Keratinocyte (primary cell): ENCODE data around the gene TMEM17. TPM values are rescaled to one million over a fixed set of nuclear protein-coding genes. Genes with fewer than 3 reads are reported as not detected.
"Not testable (repeated sequence)": the region's sequence is repeated elsewhere in the genome, so short reads cannot be mapped to it uniquely, and the experiment has no call there.

ENCODE experiments used
- DNase-seq: peaks from one replicate; pipeline ENCODE4 v3.0.0-alpha.2; 2011; ENCODE audit warnings: low read depth, missing footprints, low spot score
- FAIRE-seq: peaks from 2 replicates; lab custom pipeline; 2011; peaks lifted over from hg19 to GRCh38; lab: Jason Lieb, UNC
- H2AFZ ChIP-seq: 2 replicates; pipeline ENCODE4 v1.6.0; 2012; ENCODE audit warnings: low read length, control low read depth, inconsistent platforms; ENCODE audit not compliant: control insufficient read depth
- H3K27ac ChIP-seq: 2 replicates; pipeline ENCODE4 v1.5.1; 2011; ENCODE audit warnings: low read length; ENCODE audit not compliant: control insufficient read depth, insufficient read depth
- H3K27me3 ChIP-seq: 3 replicates; pipeline ENCODE4 v1.6.0; 2011; ENCODE audit warnings: low read length; ENCODE audit not compliant: control insufficient read depth, insufficient read depth; ENCODE audit errors: extremely low read depth
- H3K36me3 ChIP-seq, 2 experiments: 2 replicates in 1 of 2; 3 replicates in 1 of 2; pipeline ENCODE4 v1.5.1; 2011; ENCODE audit warnings: low read length in 2 of 2, mild to moderate bottlenecking in 1 of 2; ENCODE audit not compliant: control insufficient read depth in 2 of 2, insufficient read depth in 2 of 2; ENCODE audit errors: extremely low read depth in 1 of 2
- H3K4me1 ChIP-seq: 3 replicates; pipeline ENCODE4 v1.5.1; 2011; ENCODE audit warnings: low read length; ENCODE audit not compliant: control insufficient read depth, insufficient read depth; ENCODE audit errors: extremely low read depth
- H3K4me2 ChIP-seq: 3 replicates; pipeline ENCODE4 v1.6.0; 2011; ENCODE audit warnings: low read depth, low read length; ENCODE audit not compliant: control insufficient read depth, insufficient read depth; ENCODE audit errors: extremely low read depth
- H3K4me3 ChIP-seq, 3 experiments: fragments of 200-600 bp in 1 of 3; sonication (generic) in 1 of 3; 2 replicates in 2 of 3; 3 replicates in 1 of 3; pipeline ENCODE4 v1.5.1; 2011 to 2016; ENCODE audit warnings: low read length in 3 of 3, mild to moderate bottlenecking in 3 of 3, control low read depth in 2 of 3, inconsistent platforms in 1 of 3, low read depth in 1 of 3, mixed read lengths in 1 of 3, mixed run types in 1 of 3, moderate library complexity in 1 of 3; ENCODE audit not compliant: control insufficient read depth in 2 of 3, insufficient read depth in 2 of 3; ENCODE audit errors: extremely low read depth in 1 of 3
- H3K79me2 ChIP-seq: 2 replicates; pipeline ENCODE4 v1.6.0; 2012; ENCODE audit warnings: low read length; ENCODE audit not compliant: control insufficient read depth, insufficient read depth
- H3K9ac ChIP-seq: 3 replicates; pipeline ENCODE4 v1.6.0; 2011; ENCODE audit warnings: low read length; ENCODE audit not compliant: control insufficient read depth, insufficient read depth; ENCODE audit errors: extremely low read depth
- H3K9me1 ChIP-seq: 3 replicates; pipeline ENCODE4 v1.6.0; 2011; ENCODE audit warnings: low read length; ENCODE audit not compliant: control insufficient read depth, insufficient read depth; ENCODE audit errors: extremely low read depth
- H3K9me3 ChIP-seq: 2 replicates; pipeline ENCODE4 v1.5.1; 2012; ENCODE audit warnings: low read depth, low read length; ENCODE audit not compliant: control insufficient read depth
- H4K20me1 ChIP-seq: 3 replicates; pipeline ENCODE4 v1.6.0; 2011; ENCODE audit warnings: low read length; ENCODE audit not compliant: control insufficient read depth, insufficient read depth; ENCODE audit errors: extremely low read depth
- EZH2 ChIP-seq: IDR thresholded peaks from one replicate; pipeline ENCODE4 v1.6.1; 2012; ENCODE audit warnings: inconsistent platforms, mild to moderate bottlenecking, low read length, moderate library complexity
- dilution Hi-C: fragments of 300-500 bp; cut with MboI; formaldehyde crosslinking; loops from one replicate; pipeline ENCODE4 v1.7.0; 2020; ENCODE audit warnings: low sequenced_read_pairs; ENCODE audit not compliant: extremely low pct_ligation_motif_present
- polyA plus RNA-seq, 5 experiments: library from polyadenylated mRNA; depleted of rRNA in 3 of 5; stranded (reverse) in 3 of 5; stranded (forward) in 1 of 5; unstranded in 1 of 5; fragments of >200 nt; gene quantifications; 1 replicate in 1 of 5; 2 replicates in 3 of 5; 3 replicates in 1 of 5; pipeline versions ENCODE4 v1.2.1 to v1.2.3, GENCODE V29; 2011 to 2012; ENCODE audit warnings: missing spikeins in 2 of 5, low read depth in 1 of 5, low replicate concordance in 1 of 5
- TF ChIP-seq, protein P1 (sequence below), 3 experiments: IDR thresholded peaks in 1 of 3; conservative IDR thresholded peaks in 1 of 3; optimal IDR thresholded peaks in 1 of 3; 2 replicates in 2 of 3; 3 replicates in 1 of 3; pipeline versions ENCODE3 to v1.5.1; 2011; ENCODE audit warnings: low read length in 3 of 3, mild to moderate bottlenecking in 3 of 3, moderate library complexity in 2 of 3, control low read depth in 1 of 3, inconsistent platforms in 1 of 3; ENCODE audit not compliant: insufficient read depth in 2 of 3; ENCODE audit errors: extremely low read depth in 1 of 3

TMEM17 gene
- polyA plus RNA-seq, 1 donor (not counting 4 experiments of a cell fraction or from before 2014, with no cell fraction given), result 5.1 TPM

DNA sequence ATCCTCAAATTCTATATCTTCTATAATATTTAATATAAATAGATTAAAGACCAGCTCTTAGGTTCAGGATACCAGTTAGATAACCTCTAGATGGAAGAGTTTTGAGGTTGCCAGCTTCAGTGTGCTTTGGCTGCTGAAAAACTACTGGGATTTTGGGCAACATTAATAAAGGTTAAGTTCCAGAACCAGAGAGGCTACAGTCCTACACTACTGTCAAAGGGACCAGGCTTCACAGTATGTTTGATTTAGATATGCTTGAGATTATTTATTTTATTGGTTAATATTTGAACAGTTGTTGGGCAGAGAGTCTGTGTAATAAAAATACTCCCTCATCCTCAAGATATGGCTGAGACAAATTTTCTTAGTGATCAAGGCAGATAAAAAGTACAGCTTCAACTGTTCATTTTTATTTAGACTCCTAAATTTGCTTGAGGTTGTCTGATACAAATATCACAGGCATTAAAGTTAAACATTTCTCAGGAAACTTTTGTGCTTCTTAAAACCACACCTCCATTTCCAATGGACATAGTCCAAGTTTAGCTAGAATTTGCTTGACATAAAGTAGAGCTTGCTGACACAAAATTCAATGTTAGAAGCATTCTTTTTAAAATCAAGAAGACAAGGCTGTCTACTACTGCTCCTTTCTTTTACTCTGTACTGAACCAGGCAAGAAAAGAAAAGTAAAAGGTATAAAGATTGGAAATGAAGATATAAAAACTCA is 19.7 kb upstream of the TMEM17 start:
- TF ChIP-seq, protein P1, sequence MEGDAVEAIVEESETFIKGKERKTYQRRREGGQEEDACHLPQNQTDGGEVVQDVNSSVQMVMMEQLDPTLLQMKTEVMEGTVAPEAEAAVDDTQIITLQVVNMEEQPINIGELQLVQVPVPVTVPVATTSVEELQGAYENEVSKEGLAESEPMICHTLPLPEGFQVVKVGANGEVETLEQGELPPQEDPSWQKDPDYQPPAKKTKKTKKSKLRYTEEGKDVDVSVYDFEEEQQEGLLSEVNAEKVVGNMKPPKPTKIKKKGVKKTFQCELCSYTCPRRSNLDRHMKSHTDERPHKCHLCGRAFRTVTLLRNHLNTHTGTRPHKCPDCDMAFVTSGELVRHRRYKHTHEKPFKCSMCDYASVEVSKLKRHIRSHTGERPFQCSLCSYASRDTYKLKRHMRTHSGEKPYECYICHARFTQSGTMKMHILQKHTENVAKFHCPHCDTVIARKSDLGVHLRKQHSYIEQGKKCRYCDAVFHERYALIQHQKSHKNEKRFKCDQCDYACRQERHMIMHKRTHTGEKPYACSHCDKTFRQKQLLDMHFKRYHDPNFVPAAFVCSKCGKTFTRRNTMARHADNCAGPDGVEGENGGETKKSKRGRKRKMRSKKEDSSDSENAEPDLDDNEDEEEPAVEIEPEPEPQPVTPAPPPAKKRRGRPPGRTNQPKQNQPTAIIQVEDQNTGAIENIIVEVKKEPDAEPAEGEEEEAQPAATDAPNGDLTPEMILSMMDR (optimal IDR thresholded peaks at IDR 0.05 in 1 of 3, IDR thresholded peaks at IDR 0.05 in 1 of 3, conservative IDR thresholded peaks at IDR 0.05 in 1 of 3; ENCODE audit: extremely low read depth in 1 of 3, insufficient read depth in 2 of 3, low read length in 3 of 3), result no peak
- no peak for TF ChIP-seq EZH2
- no peaks in the 10 kb centered on the region for H3K9me3 ChIP-seq
- no peak for DNase-seq
- H3K4me3 ChIP-seq, result no peak overlapping the region
- no peak overlapping the region for H3K27ac ChIP-seq
- H3K9ac ChIP-seq, result no peak overlapping the region
- H3K36me3 ChIP-seq, result no peaks in the 10 kb centered on the region
- no peaks in the 10 kb centered on the region for H3K9me1 ChIP-seq
- H3K79me2 ChIP-seq, result no peaks in the 10 kb centered on the region
- no peak overlapping the region for H3K4me2 ChIP-seq
- H4K20me1 ChIP-seq, result no peaks in the 10 kb centered on the region
- H2AFZ ChIP-seq, result no peak overlapping the region
- FAIRE-seq, result no peak
- dilution Hi-C loops, result no loop called here
- no peaks in the 10 kb centered on the region for H3K27me3 ChIP-seq
- no peaks in the 10 kb centered on the region for H3K4me1 ChIP-seq

DNA sequence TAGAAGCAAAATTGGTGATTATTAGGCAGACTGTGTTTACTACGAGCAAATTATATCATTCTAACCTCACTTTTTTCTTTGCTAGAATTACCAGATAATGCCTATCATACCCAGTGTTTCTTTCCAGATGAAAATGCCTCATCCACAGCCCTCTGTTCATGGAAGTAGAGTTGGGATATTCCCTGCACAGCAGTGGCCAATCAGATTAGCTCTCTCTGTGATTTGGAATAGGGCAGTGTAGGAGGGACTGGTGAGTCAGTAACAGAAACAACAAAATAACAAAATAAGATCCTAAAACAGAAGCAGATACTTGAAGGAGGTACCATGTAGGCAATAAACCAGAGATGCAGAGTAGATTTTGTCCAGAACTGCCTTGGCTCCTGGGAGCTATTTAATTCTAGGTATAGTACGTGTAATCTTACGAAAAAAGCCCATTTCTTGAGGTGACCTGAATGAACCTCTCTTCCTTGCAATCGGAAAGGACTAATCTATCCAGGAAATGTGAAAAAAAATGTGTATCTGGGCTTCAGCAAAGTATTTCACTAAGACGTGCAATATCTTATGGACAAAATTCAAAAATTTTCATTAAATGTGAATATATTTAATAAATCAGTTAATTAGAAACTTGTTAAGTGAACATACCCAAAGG is 18.4 kb upstream of the TMEM17 start:
- no peak overlapping the region for H2AFZ ChIP-seq
- no peak overlapping the region for H3K4me2 ChIP-seq
- H3K27me3 ChIP-seq, result no peaks in the 10 kb centered on the region
- H3K79me2 ChIP-seq, result no peaks in the 10 kb centered on the region
- H4K20me1 ChIP-seq, result no peaks in the 10 kb centered on the region
- no peak for DNase-seq
- H3K9me1 ChIP-seq, result no peaks in the 10 kb centered on the region
- H3K9ac ChIP-seq, result no peak overlapping the region
- H3K4me3 ChIP-seq, result no peak overlapping the region
- H3K9me3 ChIP-seq, result no peaks in the 10 kb centered on the region
- H3K36me3 ChIP-seq, result no peaks in the 10 kb centered on the region
- no peak for FAIRE-seq
- H3K27ac ChIP-seq, result no peak overlapping the region
- dilution Hi-C loops, result no loop called here
- H3K4me1 ChIP-seq, result no peaks in the 10 kb centered on the region
- TF ChIP-seq, protein P1 (optimal IDR thresholded peaks at IDR 0.05 in 1 of 3, IDR thresholded peaks at IDR 0.05 in 1 of 3, conservative IDR thresholded peaks at IDR 0.05 in 1 of 3; ENCODE audit: extremely low read depth in 1 of 3, insufficient read depth in 2 of 3, low read length in 3 of 3), result no peak
- TF ChIP-seq EZH2, result no peak

DNA sequence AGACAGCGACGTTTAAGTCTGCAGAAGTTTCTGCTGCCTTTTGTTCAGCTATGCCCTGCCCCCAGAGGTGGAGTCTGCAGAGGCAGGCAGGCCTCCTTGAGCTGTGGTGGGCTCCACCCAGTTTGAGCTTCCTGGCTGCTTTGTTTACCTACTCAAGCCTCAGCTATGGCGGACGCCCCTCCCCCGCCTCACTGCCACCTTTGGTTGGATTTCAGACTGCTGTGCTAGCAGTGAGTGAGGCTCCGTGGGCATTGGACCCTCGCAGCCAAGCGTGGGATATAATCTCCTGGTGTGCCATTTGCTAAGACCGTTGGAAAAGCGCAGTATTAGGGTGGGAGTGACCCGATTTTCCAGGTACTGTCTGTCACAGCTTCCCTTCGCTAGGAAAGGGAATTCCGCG is 15.1 kb upstream of the TMEM17 start:
- H3K36me3 ChIP-seq, H4K20me1 ChIP-seq, H3K4me3 ChIP-seq, H3K9ac ChIP-seq, H3K4me2 ChIP-seq, FAIRE-seq, H2AFZ ChIP-seq, H3K79me2 ChIP-seq, H3K27ac ChIP-seq, H3K9me1 ChIP-seq, DNase-seq, H3K4me1 ChIP-seq, dilution Hi-C loops, H3K9me3 ChIP-seq, H3K27me3 ChIP-seq: not testable (repeated sequence)
